B cell (primary cell): ENCODE data around the gene ATG7.

ENCODE experiments used
- CTCF ChIP-seq: fragments of 200-600 bp; IDR thresholded peaks from one replicate; pipeline ENCODE4 v1.8.0; 2022; ENCODE audit warnings: antibody characterized with exemption, mild to moderate bottlenecking
- EZH2 ChIP-seq: IDR thresholded peaks from 2 replicates; pipeline ENCODE4 v1.6.1; 2012; ENCODE audit warnings: borderline replicate concordance, low read depth, mild to moderate bottlenecking, moderate library complexity, low read length; ENCODE audit not compliant: insufficient read depth, poor library complexity, severe bottlenecking

- no peak for TF ChIP-seq CTCF
- TF ChIP-seq EZH2 = no peak
These were observed 159.1 kb downstream of the ATG7 start for GRCh38 chr3:11431319-11431718.
